GM08714 (cell line): ENCODE results near the gene NR1D2.
"Not testable (repeated sequence)": the region's sequence is repeated elsewhere in the genome, so short reads cannot be mapped to it uniquely, and the experiment has no call there.

Experiments used
- H3K4me3 ChIP-seq: fragments of 200-500 bp; sonication (Bioruptor generic); 2 replicates; pipeline ENCODE4 v1.5.1; 2014; ENCODE audit warnings: mild to moderate bottlenecking, low read length, inconsistent platforms
- ZNF274 ChIP-seq: IDR thresholded peaks from 2 replicates; pipeline ENCODE4 v1.6.1; 2012; ENCODE audit warnings: mild to moderate bottlenecking, low read depth, low read length

The NR1D2 gene

DNA sequence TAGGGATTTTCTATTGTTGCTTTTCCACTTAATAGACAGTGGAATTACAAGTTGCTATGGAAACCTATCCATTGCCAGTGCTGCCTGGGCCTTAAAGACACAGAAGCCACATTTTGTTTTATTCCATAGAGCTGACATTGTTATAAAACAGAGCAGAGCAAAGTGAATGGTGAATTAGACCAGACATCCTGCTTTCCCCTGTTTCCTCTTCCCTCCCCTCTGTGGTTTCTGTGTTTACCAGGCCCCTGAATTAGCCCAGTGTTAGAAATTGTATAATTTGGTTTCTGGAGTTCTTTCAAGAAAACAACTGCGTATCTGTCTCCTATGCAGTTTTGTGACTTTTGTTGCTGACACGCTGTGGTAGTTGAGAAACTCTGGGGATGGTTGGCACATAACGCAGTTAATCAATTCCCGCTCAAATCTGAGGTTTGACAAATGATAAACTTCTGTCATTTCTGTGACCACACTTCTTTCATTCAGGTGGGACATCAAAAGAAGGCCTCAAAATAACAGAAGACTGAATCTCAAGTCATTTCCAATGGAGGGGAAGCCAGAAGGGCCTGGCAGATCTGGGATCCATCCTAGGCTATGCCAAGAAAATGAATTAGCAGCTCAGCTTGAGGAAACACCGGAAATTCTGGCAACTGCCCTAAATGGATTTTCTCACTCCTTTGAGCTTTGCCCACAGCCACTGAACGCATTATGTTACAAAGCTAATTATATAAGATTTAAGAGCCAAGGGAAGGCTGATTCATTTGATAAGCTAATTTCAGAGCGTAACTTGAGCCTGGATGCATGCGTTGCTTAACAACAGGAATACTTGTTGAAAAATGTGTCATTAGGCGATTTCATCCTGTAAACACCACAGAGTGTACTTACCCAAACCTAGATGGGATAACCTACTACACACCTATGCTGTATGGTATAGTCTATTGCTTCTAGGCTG is 46.9 kb downstream of the NR1D2 start:
- TF ChIP-seq ZNF274: no peak
- H3K4me3 ChIP-seq: no peak overlapping the region

DNA sequence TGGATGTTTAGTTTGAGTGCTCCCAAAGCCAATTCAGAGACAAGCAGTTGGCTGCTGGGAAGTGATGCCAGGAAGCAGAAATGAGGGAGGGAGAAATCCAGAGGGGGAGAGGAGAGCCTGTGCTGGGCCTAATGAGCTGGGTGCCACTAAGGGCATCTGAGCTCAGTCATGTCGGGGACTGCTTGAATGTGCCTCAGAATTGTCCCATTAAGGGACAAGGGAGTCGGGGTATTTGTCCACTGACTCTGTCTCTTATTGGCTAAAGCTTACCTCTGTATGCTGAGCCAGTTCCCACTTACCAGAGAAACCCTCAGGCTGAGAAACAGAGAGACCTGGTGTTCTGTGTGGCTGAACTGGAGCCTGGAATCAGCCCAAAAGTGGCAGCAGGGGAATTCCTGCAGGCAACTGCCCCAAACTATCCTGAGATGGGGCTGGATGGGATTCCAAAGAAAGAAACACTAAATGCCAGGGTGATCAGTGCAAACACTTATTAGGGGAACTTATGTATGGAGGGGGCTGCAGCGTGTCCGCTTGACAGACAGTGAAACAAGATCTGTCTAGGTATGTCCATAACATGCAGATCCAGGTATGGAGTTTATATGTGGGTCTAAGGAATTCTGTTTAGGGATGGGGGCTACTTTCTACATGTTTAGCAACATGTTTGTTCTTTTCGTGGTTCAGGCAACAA is 48.6 kb downstream of the NR1D2 start:
- H3K4me3 ChIP-seq: no peak overlapping the region
- no peak for TF ChIP-seq ZNF274

DNA sequence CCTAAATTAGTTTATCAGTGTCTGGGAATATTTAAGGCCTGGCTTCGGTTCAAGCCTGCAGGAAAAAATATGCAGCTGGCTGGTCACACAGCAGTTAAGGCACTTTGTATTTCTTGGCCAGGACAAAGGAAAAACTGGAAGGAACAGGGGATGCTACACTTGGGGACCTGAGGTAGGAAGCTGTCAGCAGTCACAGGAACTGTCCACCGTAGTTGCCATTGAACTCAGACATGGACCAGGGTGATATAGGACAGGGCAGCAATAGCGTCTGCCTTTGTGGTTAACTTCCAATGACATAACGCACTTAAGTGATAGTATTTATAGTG is 49.1 kb downstream of the NR1D2 start:
- TF ChIP-seq ZNF274: no peak

DNA sequence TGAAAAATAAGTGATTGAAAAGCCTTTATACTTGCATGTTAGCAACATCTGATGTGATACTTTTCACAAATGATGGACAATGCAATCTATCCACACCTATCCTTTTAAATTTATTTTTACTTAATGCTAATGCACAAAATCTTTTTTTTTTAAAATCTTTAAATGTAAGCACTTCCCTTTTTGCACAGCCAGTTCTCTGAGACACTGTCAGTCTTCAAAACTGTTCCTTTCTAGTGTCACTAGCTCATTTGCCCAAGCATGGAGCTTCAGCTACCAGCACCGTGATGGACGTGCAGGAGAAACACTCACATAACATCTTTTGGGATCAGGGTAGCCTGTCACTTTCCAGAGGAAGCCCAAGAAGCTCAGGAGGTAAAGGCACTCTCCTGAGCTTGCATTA is 50.1 kb downstream of the NR1D2 start:
- no peak overlapping the region for H3K4me3 ChIP-seq
- no peak for TF ChIP-seq ZNF274

More for the DNA sequence above, 49.1 kb downstream of the NR1D2 start:
- H3K4me3 ChIP-seq: no peak overlapping the region

DNA sequence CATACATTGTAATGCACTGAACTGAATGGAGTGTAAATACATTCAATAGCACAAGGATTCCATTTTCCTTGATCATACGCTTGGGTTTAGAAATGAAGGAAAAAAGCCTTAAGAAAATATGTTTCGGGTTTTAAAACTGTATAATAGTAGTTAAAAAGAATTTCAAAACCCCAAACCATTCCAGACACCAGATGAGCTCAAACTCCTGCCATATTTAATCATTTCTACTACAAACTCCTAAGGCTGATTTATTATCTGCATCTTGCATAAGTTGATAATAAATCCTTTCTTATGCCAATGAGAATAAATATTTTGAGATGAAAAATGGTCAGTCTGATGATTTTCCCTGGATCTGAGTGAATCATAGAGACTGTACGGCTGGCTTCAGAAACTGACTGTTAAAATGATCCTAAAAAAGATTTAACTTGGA is 51.0 kb downstream of the NR1D2 start:
- no peak for TF ChIP-seq ZNF274

DNA sequence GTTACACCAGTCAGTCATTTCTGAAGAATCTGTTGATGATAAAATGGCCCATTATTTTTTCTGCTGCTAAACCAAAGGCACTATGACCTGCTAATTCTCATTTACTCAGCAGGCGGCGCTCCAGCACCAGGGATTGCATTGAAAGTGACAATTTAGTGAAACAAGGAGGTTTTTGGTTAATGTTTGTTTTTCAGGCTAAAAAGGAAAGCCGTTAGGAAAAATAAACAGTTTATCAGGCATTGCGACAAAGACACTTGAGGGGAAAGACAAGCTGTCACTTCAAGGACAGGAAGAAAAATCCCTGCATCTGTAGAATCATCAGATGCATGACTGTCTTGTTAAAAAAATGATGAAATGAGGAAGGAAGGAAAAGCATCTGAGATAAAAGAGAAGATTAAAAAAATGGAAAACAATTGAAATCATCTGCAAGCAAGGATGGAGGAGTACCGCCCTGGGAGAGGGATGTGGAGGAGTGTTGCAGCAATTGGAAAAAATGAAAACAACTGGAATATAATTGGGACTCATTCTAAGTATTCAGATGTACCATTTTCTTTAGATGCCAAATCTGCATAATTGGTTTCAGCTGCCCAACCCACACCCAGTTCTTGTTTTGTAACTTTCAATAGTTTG is 54.0 kb downstream of the NR1D2 start:
- H3K4me3 ChIP-seq: no peak overlapping the region
- TF ChIP-seq ZNF274: no peak

More for the DNA sequence above, 51.0 kb downstream of the NR1D2 start:
- no peak overlapping the region for H3K4me3 ChIP-seq

DNA sequence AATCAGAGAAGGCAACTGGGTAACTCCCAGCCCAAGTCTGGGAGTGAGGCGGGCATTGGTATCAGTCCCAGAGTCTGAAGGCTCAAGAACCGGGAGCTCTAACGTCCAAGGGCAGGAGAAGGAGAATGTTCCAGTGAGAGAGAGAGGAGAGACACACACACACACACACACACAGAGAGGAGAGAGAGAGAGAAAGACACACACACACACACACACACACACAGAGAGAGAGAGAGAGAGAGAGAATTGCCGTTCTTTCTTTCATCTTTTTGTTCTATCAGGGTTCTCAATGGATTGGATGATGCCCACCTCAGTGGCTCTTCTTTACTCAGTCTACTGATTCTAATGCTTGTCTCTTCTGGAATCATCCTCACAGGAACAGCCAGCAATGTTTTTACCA is 57.0 kb downstream of the NR1D2 start:
- TF ChIP-seq ZNF274: no peak
- no peak overlapping the region for H3K4me3 ChIP-seq

DNA sequence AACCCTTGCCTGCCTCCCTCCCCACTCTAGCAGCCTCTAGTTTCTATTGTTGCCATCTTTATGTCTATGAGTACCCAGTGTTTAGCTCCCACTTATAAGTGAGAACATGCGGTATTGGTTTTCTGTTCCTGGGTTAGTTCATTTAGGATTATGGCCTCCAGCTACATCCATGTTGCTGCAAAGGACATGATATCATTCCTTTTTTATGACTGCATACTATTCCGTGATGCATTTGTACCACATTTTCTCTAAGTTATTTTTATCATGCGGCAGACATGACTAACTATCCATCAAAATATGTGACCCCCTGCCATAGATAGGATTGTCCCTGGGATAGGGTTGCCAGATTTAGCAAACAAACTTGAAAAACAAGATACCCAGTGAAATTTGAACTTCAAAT is 58.4 kb downstream of the NR1D2 start:
- no peak for TF ChIP-seq ZNF274
- H3K4me3 ChIP-seq: no peak overlapping the region

DNA sequence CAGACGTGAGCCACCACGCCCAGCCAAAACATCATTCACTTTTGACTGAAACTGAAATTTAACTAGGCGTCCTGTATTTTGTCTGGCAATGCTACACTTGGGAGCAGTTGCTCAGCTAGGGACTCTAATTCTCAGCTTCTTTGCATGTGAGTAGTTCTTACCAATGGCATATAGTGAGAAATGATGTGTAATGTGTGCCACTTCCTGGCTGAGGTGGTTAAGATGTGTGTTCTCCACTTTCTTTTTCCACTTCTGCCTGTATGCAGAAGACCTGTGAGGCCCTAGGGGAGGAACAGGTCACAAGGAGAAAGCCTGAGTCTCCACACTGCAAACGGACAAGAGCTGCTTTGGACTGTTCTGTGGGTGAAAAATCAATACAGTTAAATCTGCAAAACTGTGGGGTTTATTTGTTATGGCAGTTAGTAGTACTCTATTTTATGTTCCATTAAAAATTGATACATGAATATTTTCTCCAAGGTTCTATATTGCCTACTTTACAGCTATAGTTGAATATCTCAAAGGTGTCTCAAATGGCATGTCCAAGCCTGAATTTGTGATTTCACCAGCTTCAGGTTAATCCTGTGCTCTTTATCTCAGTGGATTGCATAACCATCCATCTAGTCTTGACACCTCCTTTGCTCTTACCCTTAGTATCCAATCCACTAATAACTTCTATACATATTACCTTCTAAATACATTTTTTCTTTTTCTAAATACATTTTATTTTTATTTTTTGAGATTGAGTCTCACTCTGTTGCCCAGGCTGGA is 59.3 kb downstream of the NR1D2 start:
- TF ChIP-seq ZNF274: no peak
- no peak overlapping the region for H3K4me3 ChIP-seq

DNA sequence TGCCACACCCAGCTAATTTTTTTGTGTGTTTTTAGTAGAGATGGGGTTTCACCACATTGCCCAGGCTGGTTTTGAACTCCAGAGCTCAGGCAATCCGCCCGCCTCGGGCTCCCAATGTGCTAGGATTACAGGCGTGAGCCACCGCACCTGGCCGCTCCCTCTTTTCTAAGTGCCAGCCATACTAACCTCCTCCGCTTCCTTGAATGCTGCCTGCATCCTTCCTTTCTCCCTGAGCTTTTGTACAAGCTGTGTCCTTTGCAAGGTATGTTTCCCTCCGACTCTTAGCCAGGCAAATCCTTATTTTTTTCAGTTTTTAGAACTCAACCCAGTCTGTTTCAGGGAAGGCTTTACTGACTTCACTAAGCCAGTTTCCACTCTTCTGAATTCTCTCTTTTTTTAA is 60.6 kb downstream of the NR1D2 start:
- no peak for TF ChIP-seq ZNF274
- H3K4me3 ChIP-seq: no peak overlapping the region

DNA sequence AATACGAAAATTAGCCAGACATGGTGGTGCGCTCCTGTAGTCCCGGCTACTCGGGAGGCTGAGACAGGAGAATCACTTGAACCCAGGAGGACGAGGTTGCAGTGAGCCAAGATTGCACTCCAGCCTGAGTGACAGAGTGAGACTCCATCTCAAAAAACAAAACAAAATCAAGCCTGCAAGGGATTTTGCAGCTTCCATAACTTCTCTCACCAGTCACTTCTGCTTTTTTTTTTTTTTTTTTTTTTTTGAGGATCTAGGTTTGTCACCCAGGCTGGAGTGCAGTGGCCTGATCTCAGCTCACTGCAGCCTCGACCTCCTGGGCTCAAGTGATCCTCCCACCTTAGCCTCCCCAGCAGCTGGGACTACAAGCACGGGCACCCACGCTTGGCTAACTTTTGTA is 65.7 kb downstream of the NR1D2 start:
- not testable (repeated sequence) for H3K4me3 ChIP-seq

DNA sequence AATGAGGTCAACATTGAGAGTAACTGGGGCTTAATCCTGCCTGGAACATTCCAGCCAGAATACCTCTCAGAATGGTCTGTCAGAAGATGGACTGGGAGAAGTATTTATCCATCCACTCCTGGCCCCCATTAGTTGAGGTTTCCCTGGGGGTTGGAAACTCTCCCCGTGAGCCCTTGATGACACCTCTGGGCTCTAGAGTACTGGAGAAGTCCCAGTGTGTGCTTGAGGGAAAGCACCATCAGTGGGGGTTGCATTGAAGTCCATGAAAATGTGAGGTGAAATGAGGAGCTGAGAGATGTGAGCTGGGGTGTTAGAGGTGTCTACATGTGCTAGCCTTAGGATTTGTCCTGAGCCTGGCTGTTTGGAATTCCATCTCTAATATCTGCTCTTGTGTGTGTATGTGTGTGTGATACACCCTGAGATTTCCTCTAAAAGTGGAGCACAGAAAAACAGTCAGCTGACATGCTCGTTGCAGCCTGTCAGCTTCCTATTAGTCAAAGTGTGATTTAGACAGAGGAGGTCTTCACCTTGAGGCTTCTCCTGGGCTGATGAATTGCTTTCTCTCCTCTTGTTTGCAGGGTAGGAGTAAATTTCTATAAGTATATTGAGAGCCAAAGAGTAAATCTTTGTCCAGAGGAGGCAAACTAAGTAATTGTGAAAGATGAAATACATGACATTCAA is 67.6 kb downstream of the NR1D2 start:
- no peak overlapping the region for H3K4me3 ChIP-seq
- no peak for TF ChIP-seq ZNF274

DNA sequence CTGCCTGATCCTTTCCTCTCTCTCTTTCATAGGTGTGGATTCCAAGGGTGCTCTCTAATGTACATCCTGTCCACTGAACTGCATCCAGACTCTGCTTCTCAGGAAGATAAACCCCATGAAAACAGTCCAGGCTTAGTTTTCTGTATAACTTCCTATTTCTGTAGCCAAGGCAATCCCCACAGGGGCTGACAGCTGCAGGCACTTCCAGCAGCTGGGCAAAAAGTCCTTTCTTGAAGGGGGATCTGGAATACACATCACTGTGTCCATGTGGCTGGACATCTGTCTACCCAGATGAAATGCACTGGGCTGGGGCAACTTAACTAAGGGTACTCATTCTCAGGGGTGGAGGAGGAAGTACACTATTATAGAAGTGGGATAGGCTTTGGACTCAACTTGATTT is 72.2 kb downstream of the NR1D2 start:
- no peak for TF ChIP-seq ZNF274
- H3K4me3 ChIP-seq: no peak overlapping the region
